GM18520 (cell line): Measurements from ENCODE around the gene TSC22D3.
A peak's percentile ranks its signal among the peaks of the same experiment; 100 is the strongest.
"Not testable (repeated sequence)": the region's sequence is repeated elsewhere in the genome, so short reads cannot be mapped to it uniquely, and the experiment has no call there.

ENCODE experiments used
- ATAC-seq: cut with Tn5 transposase; IDR thresholded peaks from one replicate; pipeline ENCODE4 v1.9.1; 2021; ENCODE audit not compliant: unreplicated experiment

TSC22D3 gene

GRCh38 chrX:107712231-107713202 lies 63.1 kb downstream of the TSC22D3 start:
- ATAC-seq, result no peak

GRCh38 chrX:107711521-107712181 lies 63.9 kb downstream of the TSC22D3 start:
- no peak for ATAC-seq

- peak; percentile 99 for ATAC-seq
Observed at GRCh38 chrX:107710617-107711391, 64.8 kb downstream of the TSC22D3 start.

GRCh38 chrX:107709266-107709806 lies 66.3 kb downstream of the TSC22D3 start:
- ATAC-seq, result no peak

GRCh38 chrX:107708762-107709161 lies 66.8 kb downstream of the TSC22D3 start:
- no peak for ATAC-seq

GRCh38 chrX:107707866-107708265 lies 67.7 kb downstream of the TSC22D3 start:
- ATAC-seq, result no peak

DNA sequence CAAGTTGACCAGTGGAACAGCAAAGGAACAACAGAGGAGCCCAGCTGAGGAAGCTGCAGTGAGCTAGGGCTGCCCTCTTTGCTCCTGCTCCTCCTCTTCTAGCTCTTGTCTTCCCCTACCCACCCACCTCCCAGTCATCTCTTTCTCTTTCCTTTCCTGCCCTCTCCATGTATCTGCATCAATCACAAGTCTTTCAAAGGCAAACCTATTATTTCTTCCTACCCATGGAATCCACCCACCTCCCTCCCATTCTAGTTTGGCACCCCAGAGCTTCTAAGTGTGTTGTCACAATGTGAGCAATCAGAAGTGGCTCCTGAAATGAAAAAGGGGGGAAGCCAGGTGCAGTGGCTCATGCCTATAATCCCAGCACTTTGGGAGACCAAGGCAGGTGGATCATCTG lies 69.3 kb downstream of the TSC22D3 start:
- no peak for ATAC-seq

GRCh38 chrX:107704587-107704986 lies 71.0 kb downstream of the TSC22D3 start:
- ATAC-seq, result no peak

GRCh38 chrX:107704181-107704580 lies 71.4 kb downstream of the TSC22D3 start:
- ATAC-seq, result no peak

DNA sequence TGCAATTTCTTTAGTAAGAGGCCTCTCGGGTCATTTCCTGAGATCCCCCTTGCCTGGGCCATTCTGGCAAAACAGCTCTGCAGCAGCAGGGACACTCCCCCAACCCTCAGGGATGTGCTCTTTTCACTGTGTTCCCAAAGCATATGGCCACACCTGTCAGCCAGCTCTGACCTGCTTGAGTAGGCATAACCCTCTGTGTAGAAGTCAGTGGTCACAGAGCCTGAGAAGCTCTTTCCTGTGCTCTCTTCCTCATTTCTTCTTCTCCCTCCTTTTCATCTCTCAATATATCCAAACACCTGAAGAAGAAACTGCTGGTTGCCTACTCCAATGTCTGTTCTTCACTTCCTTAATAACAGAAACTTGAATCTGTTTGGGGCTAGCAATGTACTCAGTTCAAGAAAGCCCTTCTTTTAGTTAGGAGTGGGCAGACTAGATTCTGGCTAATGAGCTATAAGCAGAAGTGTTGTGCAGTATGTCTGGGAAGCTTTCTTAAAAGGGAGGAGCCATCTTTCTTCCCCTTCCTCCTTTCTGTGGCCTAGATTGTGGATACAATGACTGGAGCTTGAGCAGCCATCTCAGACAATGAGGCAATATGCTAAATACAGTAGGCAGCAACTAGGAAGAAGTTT lies 74.0 kb downstream of the TSC22D3 start:
- no peak for ATAC-seq

DNA sequence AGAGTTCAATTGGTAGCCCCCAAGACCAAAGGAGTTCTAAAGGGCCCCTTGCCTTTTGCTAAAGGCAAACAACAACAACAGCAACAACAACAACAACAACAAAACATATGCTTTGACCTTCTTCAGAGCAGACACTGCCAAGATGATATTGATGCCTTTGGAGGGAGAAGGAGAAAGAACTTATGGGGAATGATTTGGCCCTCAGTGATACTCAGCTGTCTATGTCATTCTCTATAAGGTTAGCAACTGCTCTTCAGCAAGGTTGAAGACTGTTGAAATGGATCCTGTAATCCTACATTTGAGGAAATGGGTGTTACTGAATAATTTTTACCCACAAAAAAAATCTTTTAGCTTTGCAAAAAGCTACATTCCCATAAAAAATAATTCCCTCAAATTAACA lies 74.8 kb downstream of the TSC22D3 start:
- ATAC-seq, result no peak

DNA sequence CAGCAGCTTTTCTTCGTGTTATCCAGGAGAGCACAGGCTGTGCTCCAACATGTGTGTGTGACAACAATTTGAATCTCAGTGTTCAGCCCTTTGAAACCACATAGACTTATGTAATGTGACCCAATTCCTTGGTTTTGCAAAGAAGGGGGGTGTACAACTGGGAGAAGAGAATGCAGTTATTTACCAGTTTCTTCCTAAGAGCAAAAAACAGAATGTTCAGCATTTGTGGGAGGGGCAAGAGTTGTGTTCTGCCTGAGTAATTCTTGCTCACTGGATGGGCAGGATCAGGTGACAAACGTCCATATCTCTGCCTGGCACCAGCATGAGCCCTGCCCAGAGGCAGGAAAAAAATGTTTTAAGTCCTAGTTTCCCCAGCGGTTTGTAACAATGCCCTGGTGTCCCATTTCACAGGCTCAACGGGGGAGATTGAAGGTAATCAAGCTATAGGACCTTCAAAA lies 75.2 kb downstream of the TSC22D3 start:
- ATAC-seq, result no peak

- no peak for ATAC-seq
Observed at GRCh38 chrX:107699616-107700015, 76.0 kb downstream of the TSC22D3 start.

DNA sequence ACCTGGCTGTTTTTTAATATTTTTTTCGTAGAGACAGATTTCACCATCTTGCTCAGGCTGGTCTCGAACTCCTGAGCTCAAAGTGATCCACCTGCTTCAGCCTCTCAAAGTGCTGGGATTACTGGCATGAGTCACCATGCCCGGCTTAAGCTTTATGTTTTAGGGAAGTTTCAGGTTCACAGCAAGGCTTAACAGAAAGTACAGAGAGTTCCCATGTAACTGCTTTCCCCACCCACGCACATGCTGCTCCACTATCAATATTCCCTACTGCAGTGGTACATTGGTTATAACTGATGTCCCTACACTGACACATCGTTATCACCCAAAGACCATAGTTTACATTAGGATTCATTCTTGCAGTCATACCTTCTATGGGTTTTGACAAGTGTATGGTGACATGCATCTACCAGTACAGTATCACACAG lies 84.6 kb downstream of the TSC22D3 start:
- ATAC-seq, result no peak

DNA sequence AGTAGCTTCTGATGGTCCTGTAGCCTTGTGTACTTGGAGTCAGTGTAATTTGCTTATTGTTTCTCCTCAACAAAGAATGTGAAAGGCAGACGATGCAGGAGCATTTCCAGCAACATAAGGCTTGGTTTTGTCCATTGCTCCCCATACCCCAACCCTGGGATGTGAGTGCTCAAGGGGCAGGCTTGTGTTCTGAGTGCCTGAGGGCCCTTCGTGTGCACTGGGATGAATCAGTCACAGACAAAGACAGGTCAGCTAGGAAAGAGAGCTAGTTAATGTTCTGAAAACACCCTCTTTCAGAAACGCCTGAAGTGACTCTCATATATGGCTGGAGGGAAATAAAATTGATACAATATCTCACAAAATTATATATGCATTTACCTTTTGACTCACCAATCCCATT lies 88.1 kb downstream of the TSC22D3 start:
- ATAC-seq, result no peak

DNA sequence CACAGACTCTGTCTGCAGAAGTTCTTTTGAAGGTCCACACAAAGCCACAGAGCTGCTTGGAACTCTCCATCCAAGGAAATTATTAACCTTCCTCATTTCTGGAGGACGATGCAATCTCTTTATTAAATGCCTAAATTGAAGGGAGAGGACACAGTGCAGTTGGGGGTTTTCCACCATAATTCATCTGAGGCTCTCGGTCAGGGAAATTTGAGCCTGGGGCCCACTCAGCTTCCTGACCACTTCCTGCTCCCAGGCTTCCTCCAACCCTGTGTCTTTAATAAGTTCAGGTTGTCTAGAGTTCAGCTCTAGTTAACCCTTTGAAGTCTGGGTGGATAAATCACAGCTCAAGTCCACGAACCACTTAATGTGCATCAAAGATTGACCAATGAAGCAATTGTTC lies 88.8 kb downstream of the TSC22D3 start:
- no peak for ATAC-seq

- ATAC-seq, result no peak
Observed at GRCh38 chrX:107686026-107686425, 89.6 kb downstream of the TSC22D3 start.

DNA sequence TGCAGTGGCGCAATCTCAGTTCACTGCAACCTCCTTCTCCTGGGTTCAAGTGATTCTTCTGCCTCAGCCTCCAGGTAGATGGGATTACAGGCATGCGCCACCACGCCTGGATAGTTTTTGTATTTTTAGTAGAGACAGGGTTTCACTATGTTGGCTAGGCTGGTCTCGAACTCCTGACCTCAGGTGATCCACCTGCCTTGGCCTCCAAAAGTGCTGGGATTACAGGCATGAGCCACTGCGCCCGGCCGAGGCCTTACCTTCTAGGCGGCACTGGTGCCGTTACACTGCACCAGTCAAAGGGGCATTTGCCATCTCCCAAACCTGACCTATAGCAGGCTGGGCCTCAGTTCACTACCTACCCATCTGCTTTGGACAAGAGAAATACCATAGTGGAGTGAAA lies 90.0 kb downstream of the TSC22D3 start:
- ATAC-seq, result not testable (repeated sequence)

DNA sequence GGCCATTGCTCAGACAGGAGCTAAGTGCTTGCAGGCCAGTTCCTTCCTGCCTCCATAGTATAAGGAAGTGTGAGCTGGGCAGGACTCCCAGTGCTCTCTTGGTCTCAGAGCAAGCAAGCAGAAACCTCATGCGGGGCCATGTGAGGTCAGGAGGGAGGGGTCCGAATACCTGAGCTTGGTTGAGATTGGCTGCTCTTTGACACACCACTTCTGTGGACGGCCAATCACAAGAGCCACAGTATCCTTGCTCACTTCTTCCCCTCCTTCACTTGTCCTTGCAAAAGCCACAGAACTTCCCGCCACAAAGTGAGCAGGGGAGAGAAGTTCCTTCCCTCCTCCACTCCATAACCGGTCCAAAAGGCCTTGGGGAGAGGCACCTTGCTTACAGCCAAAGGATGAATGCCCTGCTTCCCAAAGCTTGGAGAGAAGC lies 90.6 kb downstream of the TSC22D3 start:
- no peak for ATAC-seq

DNA sequence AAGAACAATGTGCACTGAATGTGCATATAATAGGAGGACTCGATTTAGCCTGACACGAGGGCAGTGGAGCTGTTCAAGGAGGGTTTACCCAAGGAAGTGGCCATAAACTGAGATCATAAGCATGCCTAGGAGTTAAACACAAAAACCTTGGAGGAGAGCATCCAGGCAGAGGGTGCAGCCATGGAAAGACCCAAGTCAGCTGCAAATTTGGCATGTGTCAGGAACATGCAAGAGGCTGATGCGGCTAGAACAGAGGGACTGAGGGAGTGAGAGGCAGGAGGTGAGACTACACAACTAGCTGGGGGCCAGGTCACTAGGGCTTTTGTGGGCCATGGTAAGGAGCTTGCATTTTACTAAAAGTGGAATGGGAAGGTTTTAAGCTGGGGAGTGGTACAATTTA lies 91.7 kb downstream of the TSC22D3 start:
- no peak for ATAC-seq
